ENCODE results near the gene DENND1A. TPM values are rescaled to one million over a fixed set of nuclear protein-coding genes. Genes with fewer than 3 reads are reported as not detected.

Gene DENND1A
- total RNA-seq, 1 donor from 2014 or later, result 15.4 TPM

GRCh38 chr9:123380852-123381705, 548.8 kb downstream of the DENND1A start:
- TF ChIP-seq, protein P1, sequence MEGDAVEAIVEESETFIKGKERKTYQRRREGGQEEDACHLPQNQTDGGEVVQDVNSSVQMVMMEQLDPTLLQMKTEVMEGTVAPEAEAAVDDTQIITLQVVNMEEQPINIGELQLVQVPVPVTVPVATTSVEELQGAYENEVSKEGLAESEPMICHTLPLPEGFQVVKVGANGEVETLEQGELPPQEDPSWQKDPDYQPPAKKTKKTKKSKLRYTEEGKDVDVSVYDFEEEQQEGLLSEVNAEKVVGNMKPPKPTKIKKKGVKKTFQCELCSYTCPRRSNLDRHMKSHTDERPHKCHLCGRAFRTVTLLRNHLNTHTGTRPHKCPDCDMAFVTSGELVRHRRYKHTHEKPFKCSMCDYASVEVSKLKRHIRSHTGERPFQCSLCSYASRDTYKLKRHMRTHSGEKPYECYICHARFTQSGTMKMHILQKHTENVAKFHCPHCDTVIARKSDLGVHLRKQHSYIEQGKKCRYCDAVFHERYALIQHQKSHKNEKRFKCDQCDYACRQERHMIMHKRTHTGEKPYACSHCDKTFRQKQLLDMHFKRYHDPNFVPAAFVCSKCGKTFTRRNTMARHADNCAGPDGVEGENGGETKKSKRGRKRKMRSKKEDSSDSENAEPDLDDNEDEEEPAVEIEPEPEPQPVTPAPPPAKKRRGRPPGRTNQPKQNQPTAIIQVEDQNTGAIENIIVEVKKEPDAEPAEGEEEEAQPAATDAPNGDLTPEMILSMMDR (IDR thresholded peaks at IDR 0.05), result no peak
- DNase-seq, result no peak
- intact Hi-C loops (cut with DNase I), result no loop called here

DNA sequence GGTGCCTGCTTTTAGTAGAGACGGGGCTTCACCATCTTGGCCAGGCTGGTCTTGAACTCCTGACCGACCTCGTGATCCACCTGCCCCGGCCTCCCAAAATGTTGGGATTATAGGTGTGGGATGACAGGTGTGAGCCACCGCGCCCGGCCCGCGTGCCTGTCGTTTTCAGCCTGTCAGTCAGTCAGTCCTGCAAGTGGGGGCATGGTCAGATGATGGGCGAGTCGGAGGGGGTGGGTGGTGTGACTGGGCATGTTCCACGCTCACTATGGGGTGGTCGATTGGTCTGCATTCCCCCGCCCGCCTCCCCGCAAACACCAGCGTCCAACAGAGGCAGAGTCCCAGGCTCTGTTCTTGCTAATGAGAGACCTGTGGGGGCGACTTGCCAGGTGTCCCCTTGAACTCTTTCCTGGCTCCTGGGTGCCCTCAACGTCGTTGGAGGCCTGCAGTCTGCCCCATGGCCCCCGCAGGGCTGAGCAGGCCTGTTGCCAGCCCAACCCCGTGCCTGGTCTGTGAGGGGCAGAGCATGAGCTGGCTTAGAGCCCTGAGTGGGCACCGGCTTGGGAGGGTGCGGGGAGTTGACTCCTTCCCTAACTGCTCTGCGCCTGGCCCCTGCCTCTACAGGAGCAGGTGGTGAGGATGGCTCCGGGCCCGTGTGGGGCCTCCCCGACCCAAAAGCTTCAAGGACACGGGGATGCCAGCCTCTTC, 550.8 kb downstream of the DENND1A start:
- Histone ChIP-seq H3K27me3 (peaks cover 11% of the 10 kb centered on the region), H3K4me3 (no peak overlapping the region), H3K9me3 (no peaks in the 10 kb centered on the region), H3K4me1 (no peaks in the 10 kb centered on the region), H3K27ac (no peak overlapping the region), H3K36me3 (no peaks in the 10 kb centered on the region)
- intact Hi-C loops (cut with DNase I), result no loop called here
- no peak for ATAC-seq
- no peak for DNase-seq
- TF ChIP-seq, protein P1 (IDR thresholded peaks at IDR 0.05), result no peak

More at GRCh38 chr9:123380852-123381705, 548.8 kb downstream of the DENND1A start:
- no peaks in the 10 kb centered on the region for H3K4me1 ChIP-seq
- H3K27me3 ChIP-seq, result no peaks in the 10 kb centered on the region
- no peaks in the 10 kb centered on the region for H3K36me3 ChIP-seq
- H3K9me3 ChIP-seq, result no peaks in the 10 kb centered on the region
- H3K27ac ChIP-seq, result no peak overlapping the region
- H3K4me3 ChIP-seq, result no peak overlapping the region
- no peak for ATAC-seq

DNA sequence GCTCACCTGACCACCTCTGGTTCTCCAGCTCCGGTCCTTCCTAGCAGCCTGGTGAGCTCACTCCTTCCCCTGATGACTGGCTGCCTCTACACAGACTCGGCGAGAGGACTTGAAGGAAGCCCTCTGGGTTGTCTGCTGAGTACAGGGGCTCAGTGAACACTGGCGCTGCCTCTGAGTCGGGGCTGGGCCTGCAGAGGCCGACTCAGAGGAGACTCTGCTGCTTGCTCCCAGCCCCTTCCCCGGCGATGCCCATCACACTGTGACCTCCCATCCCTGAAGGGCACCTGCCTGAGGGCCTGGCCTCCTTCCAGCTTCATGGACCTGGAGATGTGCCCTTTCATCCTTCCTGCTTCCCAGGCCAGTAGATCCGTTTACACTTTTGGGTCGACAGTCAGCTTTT, 551.9 kb downstream of the DENND1A start:
- Histone ChIP-seq H3K4me1 (no peaks in the 10 kb centered on the region), H3K27me3 (peaks cover 20% of the 10 kb centered on the region), H3K27ac (no peak overlapping the region), H3K9me3 (no peaks in the 10 kb centered on the region), H3K4me3 (no peak overlapping the region), H3K36me3 (no peaks in the 10 kb centered on the region)
- TF ChIP-seq, protein P1 (IDR thresholded peaks at IDR 0.05), result no peak
- intact Hi-C loops (cut with DNase I), result no loop called here
- DNase-seq (no peak), ATAC-seq (no peak)

DNA sequence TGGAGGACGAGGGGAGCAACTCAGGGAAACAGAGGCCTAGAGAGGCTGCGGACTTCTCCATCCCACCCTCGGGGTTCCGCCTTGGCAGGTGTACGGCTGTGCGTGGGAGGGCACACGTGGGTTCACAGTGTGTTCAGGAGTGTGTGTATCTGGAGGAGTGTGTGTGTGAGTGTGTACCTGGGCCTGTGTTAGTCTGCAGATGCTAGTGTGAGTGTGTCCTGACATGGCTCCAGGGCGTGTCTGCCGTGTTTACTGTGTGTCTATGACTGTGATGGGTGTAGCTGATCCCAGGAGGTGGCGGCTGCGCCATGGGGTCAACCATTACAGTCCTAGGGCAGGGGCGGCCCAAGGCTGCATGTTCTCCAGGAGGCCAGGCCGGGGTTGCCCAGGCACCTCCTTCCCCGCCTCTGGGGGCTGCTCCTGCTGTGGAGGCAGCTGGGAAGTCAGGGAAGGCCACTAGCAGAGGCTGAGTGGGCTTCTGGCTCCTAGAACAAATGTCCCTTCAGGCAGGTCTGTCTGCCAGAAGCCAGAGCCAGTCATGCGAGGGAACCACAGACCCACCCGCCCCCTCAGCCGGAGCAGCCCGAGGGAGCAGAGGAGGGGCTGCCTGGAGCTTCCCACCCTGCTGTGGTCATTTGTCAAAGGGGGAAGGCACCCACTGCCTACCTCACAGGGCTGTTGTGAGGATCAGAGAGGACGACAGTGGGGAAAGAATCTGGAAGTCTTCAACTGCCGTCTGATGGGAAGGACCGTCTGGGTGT, 552.5 kb downstream of the DENND1A start:
- no peaks in the 10 kb centered on the region for H3K36me3 ChIP-seq
- DNase-seq, result no peak
- H3K9me3 ChIP-seq, result no peaks in the 10 kb centered on the region
- H3K4me1 ChIP-seq, result no peaks in the 10 kb centered on the region
- no peak overlapping the region for H3K4me3 ChIP-seq
- no peak for ATAC-seq
- TF ChIP-seq, protein P1 (IDR thresholded peaks at IDR 0.05), result no peak
- H3K27ac ChIP-seq, result no peak overlapping the region
- intact Hi-C loops (cut with DNase I), result no loop called here
- H3K27me3 ChIP-seq, result peaks cover 27% of the 10 kb centered on the region

DNA sequence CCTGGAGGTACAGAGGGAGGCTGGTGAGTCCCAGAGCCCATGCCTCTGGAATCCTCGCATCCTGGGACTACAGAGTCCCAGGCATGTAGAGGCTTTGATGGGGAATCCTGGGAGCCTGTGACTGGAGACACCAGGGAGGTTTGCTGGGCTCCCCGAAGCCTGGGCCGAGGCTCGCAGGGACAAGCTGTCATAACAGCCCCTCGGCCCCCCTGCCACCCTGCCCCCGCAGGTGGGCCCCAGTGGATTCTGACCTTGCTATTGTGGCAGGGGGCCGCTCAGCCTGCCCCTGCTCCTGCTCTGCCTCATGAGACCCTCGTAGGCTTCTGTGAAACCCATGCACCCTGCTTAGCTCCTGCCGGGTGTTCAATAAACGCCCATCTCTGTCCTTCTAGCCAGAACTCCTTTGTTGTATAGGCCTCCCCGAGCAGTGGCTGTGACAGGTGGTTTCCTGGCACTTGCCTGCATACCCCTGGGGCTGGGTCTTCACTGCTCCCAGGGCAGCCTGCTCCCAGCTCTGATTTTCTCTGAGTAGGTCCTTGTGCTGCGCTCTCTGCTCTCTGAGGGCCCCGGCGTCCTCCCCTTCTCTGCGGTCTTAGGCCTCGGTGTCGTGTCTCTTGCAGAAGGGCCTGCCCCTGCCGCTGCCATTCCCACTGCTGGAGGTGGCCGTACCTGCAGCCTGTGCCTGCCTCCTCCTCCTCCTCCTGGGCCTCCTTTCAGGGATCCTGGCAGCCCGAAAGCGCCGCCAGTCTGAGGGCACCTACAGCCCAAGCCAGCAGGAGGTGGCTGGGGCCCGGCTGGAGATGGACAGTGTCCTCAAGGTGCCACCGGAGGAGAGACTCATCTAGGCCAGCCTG, 553.5 kb downstream of the DENND1A start:
- intact Hi-C loops (cut with DNase I), result no loop called here
- no peaks in the 10 kb centered on the region for H3K36me3 ChIP-seq
- no peak for DNase-seq
- no peaks in the 10 kb centered on the region for H3K9me3 ChIP-seq
- TF ChIP-seq, protein P1 (IDR thresholded peaks at IDR 0.05), result no peak
- no peak for ATAC-seq
- no peak overlapping the region for H3K4me3 ChIP-seq
- H3K4me1 ChIP-seq, result no peaks in the 10 kb centered on the region
- no peak overlapping the region for H3K27ac ChIP-seq
- peaks cover 36% of the 10 kb centered on the region for H3K27me3 ChIP-seq

Measured in upper lobe of right lung (tissue), 1 donor.